ENCODE data around the gene KCNH8. TPM values are rescaled to one million over a fixed set of nuclear protein-coding genes. Genes with fewer than 3 reads are reported as not detected.
"Not testable (repeated sequence)": the region's sequence is repeated elsewhere in the genome, so short reads cannot be mapped to it uniquely, and the experiment has no call there.

KCNH8 gene
- total RNA-seq, 2 donors from 2014 or later = 0.75 TPM; not detected in 1

DNA sequence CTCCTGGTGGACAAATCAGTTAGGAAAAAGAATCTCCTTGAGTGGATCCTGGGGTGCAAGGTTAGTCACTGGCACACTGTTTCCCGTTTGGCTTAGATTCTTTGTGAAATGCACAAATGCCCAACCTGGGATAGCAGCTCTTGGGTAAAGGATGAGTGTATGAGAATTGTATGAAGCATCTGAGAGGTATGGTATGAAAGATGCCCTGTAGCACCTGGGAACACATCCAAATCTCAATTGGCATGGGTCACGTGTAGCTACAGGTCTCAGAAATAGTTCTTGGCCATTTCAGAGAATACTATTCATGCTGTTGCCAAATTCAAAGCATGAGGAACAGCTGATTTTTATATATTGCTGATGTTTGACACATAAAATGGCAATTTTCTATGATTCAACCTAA is 84.3 kb downstream of the KCNH8 start:
- H3K9me3 ChIP-seq (ENCODE audit: control insufficient read depth, low read length, poor library complexity, severe bottlenecking) = peaks cover 2% of the 10 kb centered on the region
- Mint-ChIP-seq H3K4me1 (no peaks in the 10 kb centered on the region), H3K36me3 (ENCODE audit: low read depth) (no peaks in the 10 kb centered on the region), H3K4me3 (no peak overlapping the region), H3K27me3 (peaks cover 4% of the 10 kb centered on the region), H3K27ac (no peak overlapping the region)
- no peak for DNase-seq
- ATAC-seq = no peak

DNA sequence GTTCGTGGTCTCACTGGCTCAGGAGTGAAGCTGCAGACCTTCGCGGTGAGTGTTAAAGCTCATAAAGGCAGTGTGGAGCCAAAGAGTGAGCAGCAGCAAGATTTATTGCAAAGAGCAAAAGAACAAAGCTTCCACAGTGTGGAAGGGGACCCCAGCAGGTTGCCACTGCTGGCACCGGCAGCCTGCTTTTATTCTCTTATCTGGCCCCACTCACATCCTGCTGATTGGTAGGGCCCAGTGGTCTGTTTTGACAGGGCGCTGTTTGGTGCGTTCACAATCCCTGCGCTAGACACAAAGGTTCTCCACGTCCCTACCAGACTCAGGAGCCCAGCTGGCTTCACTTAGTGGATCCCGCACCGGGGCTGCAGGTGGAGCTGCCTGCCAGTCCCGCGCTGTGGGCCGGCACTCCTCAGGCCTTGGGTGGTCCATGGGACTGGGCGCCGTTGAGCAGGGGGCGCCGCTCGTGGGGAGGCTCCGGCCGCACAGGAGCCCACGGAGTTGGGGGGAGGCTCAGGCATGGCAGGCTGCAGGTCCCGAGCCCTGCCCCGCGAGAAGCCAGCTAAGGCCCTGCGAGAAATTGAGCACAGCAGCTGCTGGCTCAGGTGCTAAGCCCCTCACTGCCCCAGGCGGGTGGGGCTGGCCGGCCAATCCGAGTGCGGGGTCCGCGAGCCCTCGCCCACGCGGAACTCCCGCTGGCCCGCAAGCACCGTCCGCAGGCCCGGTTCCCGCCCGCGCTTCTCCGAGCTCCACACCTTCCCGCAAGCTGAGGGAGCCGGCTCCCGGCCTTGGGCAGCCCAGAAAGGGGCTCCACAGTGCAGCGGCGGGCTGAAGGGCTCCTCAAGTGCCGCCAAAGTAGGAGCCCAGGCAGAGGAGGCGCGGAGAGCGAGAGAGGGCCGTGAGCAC is 85.8 kb downstream of the KCNH8 start:
- not testable (repeated sequence) for ATAC-seq; DNase-seq; H3K4me3 Mint-ChIP-seq; H3K9me3 ChIP-seq (ENCODE audit: control insufficient read depth, low read length, poor library complexity, severe bottlenecking); H3K27me3 Mint-ChIP-seq; H3K4me1 Mint-ChIP-seq; H3K36me3 Mint-ChIP-seq (ENCODE audit: low read depth); H3K27ac Mint-ChIP-seq

DNA sequence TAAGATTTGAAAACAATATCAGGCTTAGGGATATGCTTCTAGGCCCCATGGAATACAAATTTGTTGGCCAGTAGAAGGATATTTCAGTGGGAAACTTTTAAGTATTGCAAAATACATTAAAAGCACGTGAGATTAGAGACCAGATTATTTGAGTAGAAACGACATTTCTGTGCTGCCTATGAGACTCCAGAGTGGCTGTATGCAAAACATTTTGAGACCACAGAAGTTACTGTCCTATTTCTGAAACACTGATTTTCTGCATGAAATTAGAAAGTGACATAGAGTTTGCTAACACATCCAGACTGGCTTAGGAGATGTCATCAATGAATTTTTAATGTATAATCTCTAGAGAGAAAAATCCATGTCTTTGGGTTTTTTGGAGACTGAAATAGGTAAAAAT is 99.8 kb downstream of the KCNH8 start:
- no peak for ATAC-seq
- Mint-ChIP-seq H3K27me3 (no peaks in the 10 kb centered on the region), H3K27ac (no peak overlapping the region), H3K4me1 (no peaks in the 10 kb centered on the region), H3K36me3 (ENCODE audit: low read depth) (no peaks in the 10 kb centered on the region), H3K4me3 (no peak overlapping the region)
- no peak for DNase-seq
- H3K9me3 ChIP-seq (ENCODE audit: control insufficient read depth, low read length, poor library complexity, severe bottlenecking) = no peaks in the 10 kb centered on the region

DNA sequence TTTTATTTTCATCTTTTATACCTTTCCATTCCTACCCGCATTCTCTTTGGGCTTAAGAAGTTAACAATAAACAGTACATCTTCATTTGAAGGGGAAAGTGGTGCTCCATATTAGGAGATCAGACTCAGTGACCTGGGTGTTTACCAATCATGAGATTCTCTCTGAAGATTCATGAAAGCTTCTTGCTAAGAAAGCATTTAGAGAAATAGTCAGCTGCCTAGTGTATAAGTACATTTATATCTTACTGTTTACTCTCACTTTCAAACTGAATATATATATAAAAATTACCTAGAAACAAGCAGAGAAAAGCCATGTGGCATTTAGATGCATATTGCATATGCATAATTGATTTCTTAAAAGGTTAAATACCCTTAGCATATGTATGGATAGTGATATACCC is 100.5 kb downstream of the KCNH8 start:
- no peaks in the 10 kb centered on the region for H3K27me3 Mint-ChIP-seq
- no peak for ATAC-seq
- H3K4me1 Mint-ChIP-seq = no peaks in the 10 kb centered on the region
- no peak for DNase-seq
- no peak overlapping the region for H3K4me3 Mint-ChIP-seq
- no peaks in the 10 kb centered on the region for H3K9me3 ChIP-seq (ENCODE audit: control insufficient read depth, low read length, poor library complexity, severe bottlenecking)
- no peak overlapping the region for H3K27ac Mint-ChIP-seq
- H3K36me3 Mint-ChIP-seq (ENCODE audit: low read depth) = no peaks in the 10 kb centered on the region

DNA sequence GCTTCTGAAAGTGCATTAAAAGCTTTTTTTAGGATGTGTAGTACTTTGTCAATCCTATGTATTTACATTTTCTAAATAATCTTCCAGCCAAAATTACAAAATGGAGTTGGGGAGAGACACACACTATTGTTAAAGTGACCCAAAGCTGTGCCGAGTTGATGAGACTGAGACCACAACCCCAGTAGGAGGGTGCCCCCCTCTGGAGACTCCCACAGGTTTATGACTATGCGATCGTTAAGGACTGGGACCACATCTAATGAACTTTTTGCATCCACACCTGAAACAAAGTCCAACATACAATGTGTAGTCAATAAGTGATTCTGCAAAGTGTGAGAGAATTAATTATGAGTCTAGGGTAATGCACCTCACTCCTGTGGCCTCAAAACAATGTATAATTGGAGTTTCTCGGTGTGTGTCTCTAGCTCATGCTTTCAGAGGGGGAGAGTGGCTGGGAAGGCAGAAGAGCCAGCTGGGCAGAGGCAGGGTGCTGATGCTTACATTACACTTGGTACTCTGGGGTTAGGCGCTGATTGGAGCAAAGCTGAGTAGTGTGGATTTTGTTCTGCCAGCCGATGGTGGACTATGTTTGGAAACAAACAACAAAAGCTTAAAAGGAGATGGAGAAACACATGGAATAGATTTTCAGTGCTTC is 102.8 kb downstream of the KCNH8 start:
- Mint-ChIP-seq H3K27ac (no peak overlapping the region), H3K27me3 (no peaks in the 10 kb centered on the region), H3K4me1 (no peaks in the 10 kb centered on the region), H3K4me3 (no peak overlapping the region), H3K36me3 (ENCODE audit: low read depth) (no peaks in the 10 kb centered on the region)
- no peak for DNase-seq
- no peak for ATAC-seq
- H3K9me3 ChIP-seq (ENCODE audit: control insufficient read depth, low read length, poor library complexity, severe bottlenecking) = no peaks in the 10 kb centered on the region

DNA sequence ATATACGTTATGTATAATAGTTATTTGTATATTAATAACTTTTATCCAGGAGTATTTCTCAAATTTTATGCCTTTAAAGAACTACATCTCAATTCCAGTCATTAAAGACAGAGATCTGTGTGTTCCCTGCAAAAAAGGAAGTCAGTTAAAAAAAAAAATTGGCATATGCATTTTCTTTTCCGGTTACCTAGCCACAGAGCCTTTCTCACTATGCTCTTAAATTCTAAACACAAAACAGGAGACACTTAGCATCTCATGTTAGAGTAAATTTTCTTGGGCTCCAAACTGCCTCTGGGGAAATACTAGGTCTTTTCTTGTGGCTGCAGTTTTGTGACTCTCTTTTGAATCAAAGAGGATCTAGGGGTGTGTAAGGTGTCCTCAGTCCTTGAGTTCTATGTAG is 105.9 kb downstream of the KCNH8 start:
- H3K27ac Mint-ChIP-seq = no peak overlapping the region
- no peaks in the 10 kb centered on the region for H3K9me3 ChIP-seq (ENCODE audit: control insufficient read depth, low read length, poor library complexity, severe bottlenecking)
- ATAC-seq = no peak
- H3K4me3 Mint-ChIP-seq = no peak overlapping the region
- DNase-seq = no peak
- no peaks in the 10 kb centered on the region for H3K27me3 Mint-ChIP-seq
- no peaks in the 10 kb centered on the region for H3K36me3 Mint-ChIP-seq (ENCODE audit: low read depth)
- H3K4me1 Mint-ChIP-seq = no peaks in the 10 kb centered on the region

DNA sequence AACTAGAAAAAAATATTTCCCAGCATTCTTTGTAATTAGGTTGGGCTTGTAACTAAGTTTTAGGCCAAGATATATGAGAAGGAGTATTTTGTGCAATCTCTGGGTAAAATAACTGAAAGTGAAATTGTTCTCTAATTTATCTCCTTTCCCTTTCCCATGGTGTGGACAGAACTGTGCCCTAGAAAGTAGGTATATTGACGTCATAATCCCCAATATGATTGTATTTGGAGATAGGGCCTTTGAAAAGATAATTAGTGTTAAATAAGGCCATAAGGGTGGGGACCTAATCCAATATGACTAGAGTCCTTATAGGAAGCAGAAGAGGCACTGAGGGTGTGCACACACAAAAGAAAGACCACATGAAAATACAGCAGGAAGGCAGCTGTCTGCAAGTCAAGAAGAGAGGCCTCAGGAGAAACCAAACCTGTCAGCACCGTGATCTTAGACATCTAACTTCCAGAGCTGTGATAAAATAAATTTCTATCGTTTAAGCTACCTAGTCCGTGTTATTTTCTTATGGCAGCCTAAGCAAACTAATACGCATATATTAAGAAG is 106.6 kb downstream of the KCNH8 start:
- H3K4me3 Mint-ChIP-seq = no peak overlapping the region
- H3K4me1 Mint-ChIP-seq = no peaks in the 10 kb centered on the region
- no peaks in the 10 kb centered on the region for H3K27me3 Mint-ChIP-seq
- ATAC-seq (no peak), DNase-seq (no peak)
- no peaks in the 10 kb centered on the region for H3K36me3 Mint-ChIP-seq (ENCODE audit: low read depth)
- no peaks in the 10 kb centered on the region for H3K9me3 ChIP-seq (ENCODE audit: control insufficient read depth, low read length, poor library complexity, severe bottlenecking)
- H3K27ac Mint-ChIP-seq = no peak overlapping the region

DNA sequence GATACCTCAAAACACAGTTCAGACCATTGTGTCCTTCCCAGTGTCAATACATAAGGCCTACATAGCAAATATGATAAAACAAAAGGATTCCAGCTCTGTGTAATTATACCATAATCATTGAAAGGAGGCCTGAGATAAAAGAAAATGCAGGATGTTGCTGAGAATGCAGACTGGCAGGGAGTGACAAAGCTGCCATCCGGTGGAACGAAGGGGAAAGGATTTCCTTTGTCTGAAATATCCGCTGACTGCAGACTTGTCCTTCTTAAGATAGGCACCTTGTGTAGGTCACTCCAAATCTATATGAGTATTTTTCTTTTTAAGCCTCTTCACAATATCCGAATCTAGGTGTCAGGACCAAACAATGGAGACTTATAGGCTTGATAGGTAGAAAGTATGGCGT is 108.0 kb downstream of the KCNH8 start:
- Mint-ChIP-seq H3K4me3 (no peak overlapping the region), H3K4me1 (no peaks in the 10 kb centered on the region), H3K27ac (no peak overlapping the region), H3K27me3 (no peaks in the 10 kb centered on the region), H3K36me3 (ENCODE audit: low read depth) (no peaks in the 10 kb centered on the region)
- no peak for DNase-seq
- ATAC-seq = no peak
- no peaks in the 10 kb centered on the region for H3K9me3 ChIP-seq (ENCODE audit: control insufficient read depth, low read length, poor library complexity, severe bottlenecking)

DNA sequence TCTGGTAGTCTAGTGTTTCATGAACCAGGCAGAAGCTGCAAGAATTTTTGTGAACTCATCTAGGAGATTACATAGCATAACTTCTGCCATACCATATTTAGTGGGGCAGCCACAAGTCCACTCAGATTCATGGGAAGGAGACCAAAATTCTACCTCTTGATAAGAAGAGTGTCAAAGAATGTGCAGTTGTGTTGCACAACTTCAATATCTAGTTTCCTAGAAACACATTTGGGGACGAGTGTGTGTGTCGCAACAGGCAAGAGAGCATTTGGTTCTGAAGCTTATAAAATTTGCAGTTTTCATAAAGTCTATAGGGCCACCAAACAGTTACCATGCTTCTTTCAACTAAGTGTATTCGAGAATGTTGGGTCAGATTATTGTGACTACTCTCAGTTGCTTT is 115.3 kb downstream of the KCNH8 start:
- DNase-seq (no peak), ATAC-seq (no peak)
- no peaks in the 10 kb centered on the region for H3K9me3 ChIP-seq (ENCODE audit: control insufficient read depth, low read length, poor library complexity, severe bottlenecking)
- Mint-ChIP-seq H3K4me3 (no peak overlapping the region), H3K36me3 (ENCODE audit: low read depth) (no peaks in the 10 kb centered on the region), H3K27me3 (peaks cover 9% of the 10 kb centered on the region), H3K4me1 (no peaks in the 10 kb centered on the region), H3K27ac (no peak overlapping the region)

DNA sequence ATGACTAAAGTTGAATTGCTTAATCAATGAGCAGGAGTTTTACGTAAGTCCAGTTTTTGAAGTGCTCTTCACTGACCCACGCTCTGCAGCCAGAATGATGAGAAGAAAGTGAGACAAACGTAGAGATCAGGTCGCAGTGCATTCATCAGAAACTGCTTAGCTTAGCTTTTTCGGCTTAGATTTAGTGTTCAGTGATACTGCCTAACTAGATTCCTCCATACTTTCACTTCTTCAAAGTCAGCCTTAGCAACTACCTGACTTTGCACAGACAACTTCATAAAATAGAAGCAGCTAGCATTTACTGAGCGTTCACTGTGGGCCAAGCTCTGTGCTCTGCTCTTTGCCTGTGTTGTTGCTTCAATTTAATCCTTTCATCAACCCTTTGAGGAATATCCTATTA is 116.1 kb downstream of the KCNH8 start:
- Mint-ChIP-seq H3K36me3 (ENCODE audit: low read depth) (no peaks in the 10 kb centered on the region), H3K4me1 (no peaks in the 10 kb centered on the region), H3K27me3 (peaks cover 9% of the 10 kb centered on the region), H3K27ac (no peak overlapping the region), H3K4me3 (no peak overlapping the region)
- ATAC-seq (no peak), DNase-seq (no peak)
- H3K9me3 ChIP-seq (ENCODE audit: control insufficient read depth, low read length, poor library complexity, severe bottlenecking) = no peaks in the 10 kb centered on the region

DNA sequence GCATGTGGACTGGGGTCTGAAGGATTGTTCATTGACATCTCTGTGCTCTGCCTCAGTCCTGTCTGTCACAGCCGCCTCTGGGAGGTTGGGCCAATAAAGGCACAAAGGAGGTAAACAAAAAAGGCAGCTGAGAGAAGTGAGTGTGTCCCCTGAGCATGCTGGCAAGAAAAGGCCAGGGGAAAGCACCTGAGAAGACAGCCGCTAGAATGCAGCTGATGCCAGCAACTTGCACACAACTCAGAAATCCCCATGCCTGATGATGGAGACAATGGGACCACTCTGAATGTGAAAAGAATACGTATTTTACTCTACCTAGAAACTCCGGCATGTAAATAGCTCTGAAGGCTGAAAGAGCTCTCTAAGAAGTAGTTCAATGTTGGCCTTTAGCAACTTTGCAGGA is 118.7 kb downstream of the KCNH8 start:
- Mint-ChIP-seq H3K4me3 (no peak overlapping the region), H3K36me3 (ENCODE audit: low read depth) (no peaks in the 10 kb centered on the region), H3K27me3 (peaks cover 9% of the 10 kb centered on the region), H3K4me1 (no peaks in the 10 kb centered on the region), H3K27ac (no peak overlapping the region)
- DNase-seq (no peak), ATAC-seq (no peak)
- no peaks in the 10 kb centered on the region for H3K9me3 ChIP-seq (ENCODE audit: control insufficient read depth, low read length, poor library complexity, severe bottlenecking)

DNA sequence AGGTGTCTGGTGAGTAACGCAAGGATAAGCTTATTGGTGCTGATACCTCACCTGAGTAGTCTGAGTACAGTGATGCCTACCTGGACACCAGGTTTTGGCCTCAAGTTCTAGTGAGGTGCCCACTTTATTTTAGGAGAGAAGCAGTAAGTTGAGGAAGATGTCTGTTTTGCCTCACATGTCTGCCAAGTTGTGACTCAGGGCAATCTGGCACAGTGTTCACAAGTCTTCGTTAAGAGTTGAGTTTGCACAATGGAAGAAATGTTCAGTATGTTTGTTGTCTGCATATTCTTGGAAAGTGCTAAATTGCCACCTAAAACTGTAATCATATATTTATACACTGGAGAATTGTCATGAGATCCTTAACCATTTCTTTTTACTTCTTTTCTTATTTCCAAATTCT is 122.2 kb downstream of the KCNH8 start:
- H3K4me3 Mint-ChIP-seq = no peak overlapping the region
- ATAC-seq = no peak
- H3K9me3 ChIP-seq (ENCODE audit: control insufficient read depth, low read length, poor library complexity, severe bottlenecking) = no peaks in the 10 kb centered on the region
- peaks cover 5% of the 10 kb centered on the region for H3K27me3 Mint-ChIP-seq
- DNase-seq = no peak
- no peak overlapping the region for H3K27ac Mint-ChIP-seq
- H3K36me3 Mint-ChIP-seq (ENCODE audit: low read depth) = no peaks in the 10 kb centered on the region
- H3K4me1 Mint-ChIP-seq = no peaks in the 10 kb centered on the region

DNA sequence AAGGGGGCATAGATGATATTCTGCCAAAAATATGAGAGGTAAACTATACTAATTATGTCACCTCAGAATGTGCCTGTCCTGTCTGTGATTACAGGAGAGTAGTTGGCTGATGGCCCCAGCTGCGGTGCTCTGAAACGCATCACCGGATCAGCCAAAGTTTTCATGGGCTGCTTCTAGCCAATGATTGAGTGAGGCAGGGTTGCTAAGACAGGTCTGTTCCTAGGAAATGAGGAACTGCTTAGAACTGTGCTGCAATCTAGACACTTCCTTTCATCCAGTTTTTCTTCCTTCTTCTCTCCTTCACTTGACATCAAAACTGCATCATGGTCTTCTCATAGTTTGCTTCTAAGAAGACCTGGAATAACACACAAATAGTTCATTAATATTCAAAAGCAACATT is 124.0 kb downstream of the KCNH8 start:
- H3K27ac Mint-ChIP-seq = no peak overlapping the region
- no peaks in the 10 kb centered on the region for H3K36me3 Mint-ChIP-seq (ENCODE audit: low read depth)
- no peak overlapping the region for H3K4me3 Mint-ChIP-seq
- no peaks in the 10 kb centered on the region for H3K4me1 Mint-ChIP-seq
- no peaks in the 10 kb centered on the region for H3K9me3 ChIP-seq (ENCODE audit: control insufficient read depth, low read length, poor library complexity, severe bottlenecking)
- DNase-seq (no peak), ATAC-seq (peak; percentile 27)
- no peaks in the 10 kb centered on the region for H3K27me3 Mint-ChIP-seq

DNA sequence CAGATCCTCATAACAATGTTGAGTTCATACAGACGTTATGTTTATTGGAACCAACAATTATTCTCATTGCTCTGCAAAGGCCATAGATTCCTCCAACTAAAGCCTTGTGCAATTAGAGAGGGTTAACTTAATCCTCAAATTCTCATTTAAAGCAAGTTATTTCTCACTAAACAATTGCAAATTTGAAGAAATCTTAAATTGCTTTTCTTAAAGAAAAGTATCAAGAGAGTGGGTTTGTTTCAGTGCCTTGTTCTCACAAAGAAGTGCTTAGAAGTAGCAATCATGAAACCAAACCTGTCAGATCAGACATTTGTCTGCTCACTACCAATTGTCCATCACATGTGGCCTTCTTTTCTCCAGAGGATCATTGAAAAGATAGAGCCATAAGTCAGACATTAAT is 124.8 kb downstream of the KCNH8 start:
- no peak for ATAC-seq
- Mint-ChIP-seq H3K4me1 (no peaks in the 10 kb centered on the region), H3K27me3 (no peaks in the 10 kb centered on the region), H3K4me3 (no peak overlapping the region), H3K36me3 (ENCODE audit: low read depth) (no peaks in the 10 kb centered on the region), H3K27ac (no peak overlapping the region)
- no peaks in the 10 kb centered on the region for H3K9me3 ChIP-seq (ENCODE audit: control insufficient read depth, low read length, poor library complexity, severe bottlenecking)
- DNase-seq = no peak
